Smooth muscle cell (in vitro differentiated cells): Measurements from ENCODE around the gene RALGPS1. TPM values are rescaled to one million over a fixed set of nuclear protein-coding genes. Genes with fewer than 3 reads are reported as not detected.

Experiments used
- DNase-seq: peaks from one replicate; lab custom pipeline; 2025; ENCODE audit not compliant: unreplicated experiment; lab: John Stamatoyannopoulos, UW
- H2AFZ ChIP-seq: fragments of 200-600 bp; sonication (generic); 2 replicates; pipeline ENCODE4 v1.6.0; 2016; ENCODE audit warnings: antibody characterized with exemption, low read depth, mild to moderate bottlenecking
- H3F3A ChIP-seq: fragments of 200-600 bp; sonication (generic); 2 replicates; pipeline ENCODE4 v1.6.0; 2017; ENCODE audit warnings: antibody characterized with exemption, low read depth
- H3K27ac ChIP-seq: fragments of 200-600 bp; sonication (generic); 2 replicates; pipeline ENCODE4 v1.5.1; 2016; ENCODE audit warnings: low read depth, mild to moderate bottlenecking
- H3K27me3 ChIP-seq: fragments of 200-600 bp; sonication (generic); 2 replicates; pipeline ENCODE4 v1.6.1; 2016; ENCODE audit warnings: low read depth, mild to moderate bottlenecking
- H3K36me3 ChIP-seq: fragments of 200-600 bp; sonication (generic); 2 replicates; pipeline ENCODE4 v1.5.1; 2016; ENCODE audit warnings: low read depth
- H3K4me1 ChIP-seq: fragments of 200-600 bp; sonication (generic); 2 replicates; pipeline ENCODE4 v1.5.1; 2016; ENCODE audit warnings: low read depth
- H3K4me2 ChIP-seq: fragments of 200-600 bp; sonication (generic); 2 replicates; pipeline ENCODE4 v1.6.0; 2016; ENCODE audit warnings: mild to moderate bottlenecking
- H3K4me3 ChIP-seq: fragments of 200-600 bp; sonication (generic); 2 replicates; pipeline ENCODE4 v1.5.1; 2016; ENCODE audit warnings: mild to moderate bottlenecking
- H3K79me2 ChIP-seq: fragments of 200-600 bp; sonication (generic); 2 replicates; pipeline ENCODE4 v1.6.0; 2016; ENCODE audit warnings: low read depth, mild to moderate bottlenecking
- H3K9ac ChIP-seq: fragments of 200-600 bp; sonication (generic); 2 replicates; pipeline ENCODE4 v1.6.0; 2016; ENCODE audit warnings: low read depth
- H3K9me3 ChIP-seq: fragments of 200-600 bp; sonication (generic); replicated peaks from 2 replicates; pipeline ENCODE4 v1.5.1; 2016; ENCODE audit warnings: low read depth
- H4K20me1 ChIP-seq: fragments of 200-600 bp; sonication (generic); 2 replicates; pipeline ENCODE4 v1.6.0; 2016; ENCODE audit warnings: low read depth
- WGBS: methylation state at CpG from one replicate; pipeline ENCODE4 v1.1.7; 2016; ENCODE audit warnings: low lambda C conversion rate; 5-methylcytosine and 5-hydroxymethylcytosine counted together
- polyA plus RNA-seq: library from polyadenylated mRNA; unstranded; fragments of >200 nt; fragmentation: Nextera tagmentation; extraction: Ambion mirVana; gene quantifications from 2 replicates; pipeline ENCODE4 v1.2.1, GENCODE V29; 2016
- total RNA-seq: library from RNA; depleted of rRNA; stranded (reverse); fragments of >200 nt; gene quantifications from 2 replicates; pipeline ENCODE4 v1.2.3, GENCODE V29; 2014
- TF ChIP-seq, protein P1 (sequence below): fragments of 200-600 bp; sonication (generic); IDR thresholded peaks from 2 replicates; pipeline ENCODE4 v1.5.1; 2017; ENCODE audit warnings: borderline replicate concordance, mild to moderate bottlenecking, antibody characterized with exemption; ENCODE audit not compliant: insufficient read depth, poor library complexity, severe bottlenecking

RALGPS1 gene
- total and polyA plus RNA-seq, 2 experiments from 2014 or later: 2.1 to 4.0 TPM

DNA sequence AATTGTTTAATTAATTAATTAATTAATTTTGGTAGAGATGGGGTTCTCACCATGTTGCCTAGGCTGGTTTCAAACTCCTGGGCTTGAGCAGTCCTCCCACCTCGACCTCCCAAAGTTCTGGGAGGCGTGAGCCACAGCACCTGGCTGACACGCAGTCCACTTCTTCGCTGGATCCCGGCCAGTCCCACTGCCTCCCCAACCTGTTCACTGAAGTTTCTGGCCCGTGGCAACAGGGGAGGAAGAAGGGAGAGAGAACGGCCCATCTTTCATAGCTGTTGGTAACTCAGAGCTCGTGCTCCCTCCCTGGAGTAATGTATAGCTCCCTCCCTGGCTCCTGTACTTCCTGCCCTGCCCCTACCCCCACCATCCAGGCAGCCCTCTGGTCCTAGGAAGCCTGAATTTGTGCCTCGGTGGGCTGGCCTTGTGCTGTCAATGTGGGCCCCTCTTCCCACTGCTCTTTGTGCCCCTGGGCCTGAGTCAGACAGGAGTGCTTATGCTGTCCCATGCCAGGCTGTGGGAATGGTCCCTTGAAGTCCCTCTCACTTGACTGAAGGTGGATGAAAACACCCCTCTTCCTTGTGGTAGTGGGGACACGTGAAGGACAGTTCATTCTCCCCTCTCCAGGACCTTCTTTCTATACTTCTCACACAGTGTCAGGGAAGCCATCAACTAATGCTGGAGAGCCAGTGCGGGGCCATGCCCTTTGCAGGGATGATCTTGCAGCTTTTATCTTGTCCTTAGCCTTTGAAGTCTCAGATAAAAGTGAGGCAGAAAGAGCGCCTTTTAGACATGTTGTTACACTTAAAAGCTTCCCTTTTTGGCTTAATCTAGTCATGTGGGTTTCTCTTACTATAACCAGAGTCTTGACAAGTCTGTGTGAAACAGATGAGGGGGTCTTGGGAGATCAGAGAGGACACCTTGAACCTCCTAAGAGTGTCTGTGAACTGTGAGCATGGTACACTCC, 169.8 kb downstream of the RALGPS1 start:
- no peak overlapping the region for H3K4me3 ChIP-seq
- no peaks in the 10 kb centered on the region for H3F3A ChIP-seq
- H4K20me1 ChIP-seq: no peaks in the 10 kb centered on the region
- H3K36me3 ChIP-seq: no peaks in the 10 kb centered on the region
- no peaks in the 10 kb centered on the region for H3K4me1 ChIP-seq
- H3K79me2 ChIP-seq: no peaks in the 10 kb centered on the region
- TF ChIP-seq, protein P1, sequence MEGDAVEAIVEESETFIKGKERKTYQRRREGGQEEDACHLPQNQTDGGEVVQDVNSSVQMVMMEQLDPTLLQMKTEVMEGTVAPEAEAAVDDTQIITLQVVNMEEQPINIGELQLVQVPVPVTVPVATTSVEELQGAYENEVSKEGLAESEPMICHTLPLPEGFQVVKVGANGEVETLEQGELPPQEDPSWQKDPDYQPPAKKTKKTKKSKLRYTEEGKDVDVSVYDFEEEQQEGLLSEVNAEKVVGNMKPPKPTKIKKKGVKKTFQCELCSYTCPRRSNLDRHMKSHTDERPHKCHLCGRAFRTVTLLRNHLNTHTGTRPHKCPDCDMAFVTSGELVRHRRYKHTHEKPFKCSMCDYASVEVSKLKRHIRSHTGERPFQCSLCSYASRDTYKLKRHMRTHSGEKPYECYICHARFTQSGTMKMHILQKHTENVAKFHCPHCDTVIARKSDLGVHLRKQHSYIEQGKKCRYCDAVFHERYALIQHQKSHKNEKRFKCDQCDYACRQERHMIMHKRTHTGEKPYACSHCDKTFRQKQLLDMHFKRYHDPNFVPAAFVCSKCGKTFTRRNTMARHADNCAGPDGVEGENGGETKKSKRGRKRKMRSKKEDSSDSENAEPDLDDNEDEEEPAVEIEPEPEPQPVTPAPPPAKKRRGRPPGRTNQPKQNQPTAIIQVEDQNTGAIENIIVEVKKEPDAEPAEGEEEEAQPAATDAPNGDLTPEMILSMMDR: no peak
- no peaks in the 10 kb centered on the region for H3K27me3 ChIP-seq
- DNase-seq: no peak
- H3K4me2 ChIP-seq: no peak overlapping the region
- no peak overlapping the region for H3K9ac ChIP-seq
- H3K9me3 ChIP-seq: no peaks in the 10 kb centered on the region
- 84% methylated on average over 12 of the region's 12 CpGs for WGBS
- no peak overlapping the region for H2AFZ ChIP-seq
- no peak overlapping the region for H3K27ac ChIP-seq

DNA sequence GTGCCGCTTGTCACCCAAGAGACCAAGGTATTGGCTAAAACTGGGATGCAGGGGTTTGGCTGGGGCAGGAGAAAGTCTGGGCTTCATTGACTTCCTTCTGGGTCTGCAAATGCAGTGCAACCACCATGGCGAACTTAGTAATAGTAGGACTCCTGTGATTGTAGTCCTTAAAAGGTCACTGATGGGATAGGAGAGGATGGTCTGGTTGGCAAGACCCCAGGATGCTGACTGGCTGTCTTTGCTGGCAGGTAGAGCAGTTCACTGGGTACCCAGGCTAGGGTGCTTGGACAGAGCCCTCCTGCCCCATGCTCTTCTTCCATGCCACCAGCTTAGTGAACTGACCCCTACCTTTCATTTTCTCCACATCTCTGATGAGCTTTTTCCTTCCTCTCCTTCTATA, 170.6 kb downstream of the RALGPS1 start:
- TF ChIP-seq, protein P1: no peak
- H3K9ac ChIP-seq: no peak overlapping the region
- no peaks in the 10 kb centered on the region for H4K20me1 ChIP-seq
- no peak overlapping the region for H3K4me3 ChIP-seq
- no peak for DNase-seq
- no peak overlapping the region for H3K4me2 ChIP-seq
- WGBS: 100% methylated on average over 2 of the region's 2 CpGs
- H3K27me3 ChIP-seq: no peaks in the 10 kb centered on the region
- no peaks in the 10 kb centered on the region for H3K9me3 ChIP-seq
- H3K79me2 ChIP-seq: no peaks in the 10 kb centered on the region
- H2AFZ ChIP-seq: no peak overlapping the region
- H3K27ac ChIP-seq: no peak overlapping the region
- no peaks in the 10 kb centered on the region for H3K36me3 ChIP-seq
- no peaks in the 10 kb centered on the region for H3F3A ChIP-seq
- no peaks in the 10 kb centered on the region for H3K4me1 ChIP-seq

DNA sequence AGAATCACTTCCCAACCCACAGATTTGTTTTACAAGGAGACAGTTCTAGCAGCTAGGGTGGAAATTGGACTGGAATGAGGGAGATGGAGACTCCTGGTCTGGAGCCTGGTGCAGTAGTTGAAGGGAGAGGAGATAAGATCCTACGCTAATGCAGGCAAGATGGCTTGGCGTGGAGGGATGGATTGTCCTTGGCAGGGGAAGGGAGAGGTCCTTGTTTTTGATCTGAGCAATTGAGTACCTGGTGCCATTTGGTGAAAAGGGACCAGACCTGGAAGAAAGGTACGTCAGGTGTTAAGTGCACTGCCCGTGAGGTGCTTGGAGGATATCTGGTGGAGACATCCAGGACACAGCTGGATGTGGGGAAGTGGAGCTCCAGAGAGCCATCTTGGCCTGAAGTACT, 172.2 kb downstream of the RALGPS1 start:
- Histone ChIP-seq H3K36me3 (no peaks in the 10 kb centered on the region), H3K4me3 (no peak overlapping the region), H4K20me1 (no peaks in the 10 kb centered on the region), H3K4me2 (no peak overlapping the region), H3K27ac (no peak overlapping the region), H3K9me3 (no peaks in the 10 kb centered on the region), H3K79me2 (no peaks in the 10 kb centered on the region), H2AFZ (no peak overlapping the region), H3K4me1 (no peaks in the 10 kb centered on the region), H3K27me3 (no peaks in the 10 kb centered on the region), H3K9ac (no peak overlapping the region), H3F3A (no peaks in the 10 kb centered on the region)
- no peak for DNase-seq
- 87% methylated on average over 4 of the region's 4 CpGs for WGBS
- TF ChIP-seq, protein P1: no peak

DNA sequence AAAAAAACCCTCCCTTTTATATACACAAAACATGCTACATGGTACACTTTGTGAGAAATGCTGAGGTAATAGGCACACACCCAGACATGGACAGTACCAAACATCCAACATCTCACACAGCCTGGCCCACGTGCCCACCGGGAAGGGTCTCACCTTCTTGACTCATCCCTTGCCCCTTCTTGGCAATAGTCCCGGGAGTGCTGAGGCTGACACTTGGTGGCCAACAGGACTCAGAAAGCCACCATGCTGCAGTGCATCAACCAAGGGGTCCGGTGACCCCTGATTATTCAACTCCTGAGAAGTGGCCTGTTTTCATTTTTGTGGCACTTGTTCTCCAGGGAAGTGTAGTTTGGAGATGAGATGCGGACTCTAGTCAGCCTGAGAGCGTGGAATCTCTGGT, 172.8 kb downstream of the RALGPS1 start:
- Histone ChIP-seq H3K36me3 (no peaks in the 10 kb centered on the region), H3K9ac (no peak overlapping the region), H4K20me1 (no peaks in the 10 kb centered on the region), H3F3A (no peaks in the 10 kb centered on the region), H2AFZ (no peak overlapping the region), H3K79me2 (no peaks in the 10 kb centered on the region), H3K4me1 (no peaks in the 10 kb centered on the region), H3K27ac (no peak overlapping the region), H3K27me3 (no peaks in the 10 kb centered on the region), H3K9me3 (no peaks in the 10 kb centered on the region), H3K4me2 (no peak overlapping the region), H3K4me3 (no peak overlapping the region)
- DNase-seq: no peak
- TF ChIP-seq, protein P1: no peak
- WGBS: 96% methylated on average over 6 of the region's 6 CpGs
